Sigmoid colon (tissue), 3 donors: ENCODE data around the gene HMCN1.

Experiments used
- CTCF ChIP-seq, 4 experiments: fragments of 450-650 bp in 3 of 4; fragments of 200-600 bp in 1 of 4; IDR thresholded peaks; one replicate each; pipeline ENCODE4 v1.5.1; 2016 to 2019; ENCODE audit warnings: antibody characterized with exemption in 4 of 4, mild to moderate bottlenecking in 3 of 4, moderate library complexity in 2 of 4
- POLR2A ChIP-seq, 2 donors: fragments of 450-650 bp; IDR thresholded peaks; one replicate each; pipeline ENCODE4 v1.6.1; 2016; ENCODE audit warnings: antibody characterized with exemption in 2 of 2, mild to moderate bottlenecking in 2 of 2, moderate library complexity in 2 of 2

- TF ChIP-seq CTCF (IDR thresholded peaks at IDR 0.05) (no peak), POLR2A (IDR thresholded peaks at IDR 0.05) (no peak)
Observed at GRCh38 chr1:186129758-186130157, 395.6 kb downstream of the HMCN1 start.
